Measurements from ENCODE around the gene TAF5.
"Not testable (repeated sequence)": the region's sequence is repeated elsewhere in the genome, so short reads cannot be mapped to it uniquely, and the experiment has no call there.

TAF5 gene

GRCh38 chr10:103367782-103368518 lies at the start of gene TAF5:
TAF5 (plus strand) TSS chr10:103367976; CDS start chr10:103367990, 14 bp downstream.
- peak; percentile 72 to 83 (median 78) for DNase-seq (ENCODE audit: low read depth in 4 of 4, low spot score in 1 of 4)

- DNase-seq (ENCODE audit: low read depth in 4 of 4, low spot score in 1 of 4) = no peak
These were observed 39.9 kb upstream of the TAF5 start for GRCh38 chr10:103327906-103328305.

GRCh38 chr10:103333934-103334520 lies 33.7 kb upstream of the TAF5 start:
- no peak for DNase-seq (ENCODE audit: low read depth in 4 of 4, low spot score in 1 of 4)

- no peak for DNase-seq (ENCODE audit: low read depth in 4 of 4, low spot score in 1 of 4)
These were observed 33.2 kb upstream of the TAF5 start for GRCh38 chr10:103334567-103334966.

GRCh38 chr10:103336370-103336769 lies 31.4 kb upstream of the TAF5 start:
- DNase-seq (ENCODE audit: low read depth in 4 of 4, low spot score in 1 of 4) = no peak

GRCh38 chr10:103350175-103350516 lies 17.6 kb upstream of the TAF5 start:
- no peak for DNase-seq (ENCODE audit: low read depth in 4 of 4, low spot score in 1 of 4)

GRCh38 chr10:103350517-103351260 lies 17.1 kb upstream of the TAF5 start, which contains the start of gene PCGF6:
PCGF6 (minus strand) TSS chr10:103351140; CDS start chr10:103351066, 74 bp downstream.
- peak; percentile 52 to 68 (median 63) for DNase-seq (ENCODE audit: low read depth in 4 of 4, low spot score in 1 of 4)

GRCh38 chr10:103353281-103353680 lies 14.5 kb upstream of the TAF5 start:
- no peak for DNase-seq (ENCODE audit: low read depth in 4 of 4, low spot score in 1 of 4)

GRCh38 chr10:103354567-103354966 lies 13.2 kb upstream of the TAF5 start:
- not testable (repeated sequence) for DNase-seq (ENCODE audit: low read depth in 4 of 4, low spot score in 1 of 4)

GRCh38 chr10:103355906-103356599 lies 11.7 kb upstream of the TAF5 start:
- DNase-seq (ENCODE audit: low read depth in 4 of 4, low spot score in 1 of 4) = no peak

GRCh38 chr10:103359493-103359892 lies 8.3 kb upstream of the TAF5 start:
- DNase-seq (ENCODE audit: low read depth in 4 of 4, low spot score in 1 of 4) = not testable (repeated sequence)

- DNase-seq (ENCODE audit: low read depth in 4 of 4, low spot score in 1 of 4) = not testable (repeated sequence)
These were observed 7.0 kb upstream of the TAF5 start for GRCh38 chr10:103360791-103361190.

GRCh38 chr10:103367379-103367781 lies 396 bp upstream of the TAF5 start:
- no peak for DNase-seq (ENCODE audit: low read depth in 4 of 4, low spot score in 1 of 4)

- no peak for DNase-seq (ENCODE audit: low read depth in 4 of 4, low spot score in 1 of 4)
These were observed 5.8 kb downstream of the TAF5 start for GRCh38 chr10:103373544-103373943.

- DNase-seq (ENCODE audit: low read depth in 4 of 4, low spot score in 1 of 4) = no peak
These were observed 6.5 kb downstream of the TAF5 start for GRCh38 chr10:103374263-103374662.

- DNase-seq (ENCODE audit: low read depth in 4 of 4, low spot score in 1 of 4) = no peak
These were observed 15.0 kb downstream of the TAF5 start for GRCh38 chr10:103382769-103383168.

- no peak for DNase-seq (ENCODE audit: low read depth in 4 of 4, low spot score in 1 of 4)
These were observed 26.4 kb downstream of the TAF5 start for GRCh38 chr10:103394180-103394579.

GRCh38 chr10:103395754-103396066 lies 27.9 kb downstream of the TAF5 start:
- DNase-seq (ENCODE audit: low read depth in 4 of 4, low spot score in 1 of 4) = no peak

GRCh38 chr10:103396067-103396788 lies 28.5 kb downstream of the TAF5 start, which contains the start of the genes ATP5MK and PDCD11:
ATP5MK (minus strand) TSS chr10:103396475; CDS start chr10:103392457, 4,018 bp downstream.
PDCD11 (plus strand) TSS chr10:103396626; CDS start chr10:103398427, 1,801 bp downstream.
- peak; percentile 80 to 98 (median 94) for DNase-seq (ENCODE audit: low read depth in 4 of 4, low spot score in 1 of 4)

GRCh38 chr10:103396789-103397087 lies 29.0 kb downstream of the TAF5 start:
- no peak for DNase-seq (ENCODE audit: low read depth in 4 of 4, low spot score in 1 of 4)
